Ishikawa (cell line): ENCODE measurements around the gene ZP1.

Experiments
- CEBPB ChIP-seq: IDR thresholded peaks from 2 replicates; pipeline ENCODE4 v1.6.1; 2012
- CREB1 ChIP-seq: IDR thresholded peaks from 2 replicates; pipeline ENCODE4 v1.6.1; 2012; ENCODE audit warnings: low read depth
- EGR1 ChIP-seq: IDR thresholded peaks from 2 replicates; pipeline ENCODE4 v1.6.1; 2012
- EP300 ChIP-seq: IDR thresholded peaks from 2 replicates; pipeline ENCODE4 v1.6.1; 2012; ENCODE audit warnings: borderline replicate concordance
- FOXM1 ChIP-seq: IDR thresholded peaks from 2 replicates; pipeline ENCODE4 v1.6.1; 2012; ENCODE audit warnings: low read depth, borderline replicate concordance
- MAX ChIP-seq: IDR thresholded peaks from 2 replicates; pipeline ENCODE4 v1.6.1; 2012
- NFIC ChIP-seq: IDR thresholded peaks from 2 replicates; pipeline ENCODE4 v1.6.1; 2012
- RAD21 ChIP-seq: IDR thresholded peaks from 2 replicates; pipeline ENCODE4 v1.6.1; 2012; ENCODE audit warnings: low read depth
- TAF1 ChIP-seq: IDR thresholded peaks from 2 replicates; pipeline ENCODE4 v1.6.1; 2012; ENCODE audit warnings: low read depth, mild to moderate bottlenecking
- TCF12 ChIP-seq: IDR thresholded peaks from 2 replicates; pipeline ENCODE4 v1.6.1; 2012; ENCODE audit warnings: low read depth
- TEAD4 ChIP-seq: IDR thresholded peaks from 2 replicates; pipeline ENCODE4 v1.6.1; 2012
- USF1 ChIP-seq: IDR thresholded peaks from 2 replicates; pipeline ENCODE4 v1.6.1; 2012
- YY1 ChIP-seq: IDR thresholded peaks from 2 replicates; pipeline ENCODE4 v1.6.1; 2012; ENCODE audit warnings: low read depth
- ZBTB7A ChIP-seq: IDR thresholded peaks from 2 replicates; pipeline ENCODE4 v1.6.1; 2012; ENCODE audit warnings: low read depth
- TF ChIP-seq, protein P1 (sequence below): IDR thresholded peaks from 2 replicates; pipeline ENCODE4 v1.6.1; 2012; ENCODE audit warnings: low read depth, mild to moderate bottlenecking

The ZP1 gene

DNA sequence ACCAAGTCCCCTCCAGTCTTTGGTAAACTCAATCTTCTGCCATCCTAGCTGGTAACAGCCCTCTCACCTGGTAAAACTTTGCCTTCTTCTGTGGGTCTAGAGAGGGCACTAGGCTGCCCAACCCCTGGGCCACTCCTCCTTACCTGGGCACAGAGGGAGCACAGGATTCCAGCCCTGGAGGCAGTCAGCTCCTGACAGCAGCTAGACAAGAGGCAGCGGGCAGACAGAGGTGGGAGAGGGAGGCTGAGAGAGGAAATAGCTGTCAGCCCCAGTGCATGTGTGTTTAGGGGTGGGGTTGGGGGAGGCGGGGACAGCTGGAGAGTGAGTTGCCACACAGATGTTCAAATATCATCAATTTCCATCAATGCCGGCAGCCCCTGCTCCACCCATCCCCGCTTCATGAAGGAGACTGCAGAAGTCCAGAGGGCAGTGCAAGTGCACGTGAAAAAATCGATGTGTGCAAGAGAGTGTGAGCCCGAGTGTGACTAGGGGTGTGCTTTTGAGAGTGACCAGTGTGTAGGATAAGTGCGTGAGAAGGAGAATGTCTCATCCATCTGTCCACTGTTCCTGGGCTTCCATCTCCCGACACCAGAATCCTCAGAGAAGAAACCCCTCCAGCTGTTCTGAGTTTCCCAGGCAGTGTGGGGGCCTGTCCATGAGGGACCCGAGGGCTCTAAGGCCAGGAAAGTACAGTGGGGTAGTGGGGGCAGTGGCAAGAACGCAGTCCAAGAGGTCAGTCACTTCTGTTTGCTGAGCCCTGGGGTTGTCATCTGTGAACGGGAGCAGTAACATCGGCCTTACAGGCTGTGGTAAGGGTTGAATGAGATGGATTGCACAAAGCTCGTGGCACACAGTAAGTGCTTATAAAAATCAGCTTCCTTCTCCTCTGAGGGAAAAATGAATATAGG, 11.4 kb upstream of the ZP1 start, which contains the start of gene PTGDR2:
PTGDR2 (minus strand) TSS at position 225 of the 908 bp plus-strand sequence. CDS start 2,228 bp downstream, outside the sequence.
- TF ChIP-seq TCF12 (no peak), YY1 (no peak), NFIC (no peak)
- TF ChIP-seq, protein P1, sequence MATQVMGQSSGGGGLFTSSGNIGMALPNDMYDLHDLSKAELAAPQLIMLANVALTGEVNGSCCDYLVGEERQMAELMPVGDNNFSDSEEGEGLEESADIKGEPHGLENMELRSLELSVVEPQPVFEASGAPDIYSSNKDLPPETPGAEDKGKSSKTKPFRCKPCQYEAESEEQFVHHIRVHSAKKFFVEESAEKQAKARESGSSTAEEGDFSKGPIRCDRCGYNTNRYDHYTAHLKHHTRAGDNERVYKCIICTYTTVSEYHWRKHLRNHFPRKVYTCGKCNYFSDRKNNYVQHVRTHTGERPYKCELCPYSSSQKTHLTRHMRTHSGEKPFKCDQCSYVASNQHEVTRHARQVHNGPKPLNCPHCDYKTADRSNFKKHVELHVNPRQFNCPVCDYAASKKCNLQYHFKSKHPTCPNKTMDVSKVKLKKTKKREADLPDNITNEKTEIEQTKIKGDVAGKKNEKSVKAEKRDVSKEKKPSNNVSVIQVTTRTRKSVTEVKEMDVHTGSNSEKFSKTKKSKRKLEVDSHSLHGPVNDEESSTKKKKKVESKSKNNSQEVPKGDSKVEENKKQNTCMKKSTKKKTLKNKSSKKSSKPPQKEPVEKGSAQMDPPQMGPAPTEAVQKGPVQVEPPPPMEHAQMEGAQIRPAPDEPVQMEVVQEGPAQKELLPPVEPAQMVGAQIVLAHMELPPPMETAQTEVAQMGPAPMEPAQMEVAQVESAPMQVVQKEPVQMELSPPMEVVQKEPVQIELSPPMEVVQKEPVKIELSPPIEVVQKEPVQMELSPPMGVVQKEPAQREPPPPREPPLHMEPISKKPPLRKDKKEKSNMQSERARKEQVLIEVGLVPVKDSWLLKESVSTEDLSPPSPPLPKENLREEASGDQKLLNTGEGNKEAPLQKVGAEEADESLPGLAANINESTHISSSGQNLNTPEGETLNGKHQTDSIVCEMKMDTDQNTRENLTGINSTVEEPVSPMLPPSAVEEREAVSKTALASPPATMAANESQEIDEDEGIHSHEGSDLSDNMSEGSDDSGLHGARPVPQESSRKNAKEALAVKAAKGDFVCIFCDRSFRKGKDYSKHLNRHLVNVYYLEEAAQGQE, result no peak

DNA sequence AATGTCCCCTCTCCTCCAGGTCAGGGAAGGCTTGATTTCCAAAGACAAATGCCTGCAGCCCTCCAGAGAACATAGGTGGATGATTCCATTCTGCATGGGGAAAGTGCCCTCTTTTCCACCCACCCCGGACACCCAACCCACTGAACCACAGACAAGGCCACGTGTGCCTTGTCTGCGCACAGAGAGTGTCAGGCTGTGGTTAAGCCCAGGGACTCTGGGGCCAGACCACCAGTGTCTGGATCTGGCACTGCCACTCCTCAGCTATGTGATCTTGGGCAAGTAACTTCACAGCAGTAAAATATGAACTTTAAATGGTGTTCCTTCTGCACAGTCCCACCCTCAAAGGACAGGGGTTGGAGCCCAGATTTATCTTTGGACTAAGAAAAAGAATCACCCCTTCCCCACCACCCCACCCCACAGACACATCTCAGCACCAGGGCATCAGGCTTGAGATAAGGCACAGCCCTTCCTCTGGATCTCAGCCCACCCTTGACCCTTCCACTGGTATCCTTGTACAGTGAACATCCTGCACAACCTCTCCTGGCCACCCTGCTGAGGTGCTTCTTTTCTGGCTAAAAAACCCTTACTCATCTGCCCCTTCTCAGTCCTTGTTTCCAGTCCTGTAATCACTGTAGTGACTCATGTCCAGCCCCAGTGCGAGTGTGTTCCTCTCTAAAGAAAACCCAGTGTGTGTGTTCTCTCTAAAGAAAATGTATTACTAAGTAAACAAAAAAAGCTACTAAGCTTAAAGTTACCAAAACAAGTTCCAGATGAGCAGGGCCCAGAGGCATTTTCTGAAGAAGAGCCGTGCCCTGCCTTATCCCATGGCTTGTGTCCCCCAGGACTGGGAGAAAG, 9.7 kb upstream of the ZP1 start:
- TF ChIP-seq RAD21 (no peak), CEBPB (no peak), TAF1 (no peak), MAX (no peak), FOXM1 (no peak), CREB1 (no peak)

DNA sequence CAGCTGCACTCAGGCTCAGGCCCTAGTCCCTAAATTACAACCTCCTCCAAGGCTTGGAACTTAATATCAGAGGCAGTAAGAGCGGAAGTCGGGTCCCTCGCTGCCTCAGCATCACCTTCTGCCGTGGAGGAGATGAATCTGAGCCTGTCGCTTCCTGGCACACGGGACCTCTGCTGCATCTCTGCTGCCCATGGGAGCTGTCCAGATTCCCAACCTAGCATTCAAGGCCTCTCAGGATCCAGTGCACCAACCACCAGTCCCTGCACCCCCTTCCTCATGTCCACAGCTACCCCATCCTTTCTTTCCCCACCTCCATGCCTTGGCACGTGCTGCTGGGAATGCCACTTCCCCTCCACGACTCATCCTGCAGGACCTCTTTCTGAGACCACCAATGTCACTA, 9.1 kb upstream of the ZP1 start:
- TF ChIP-seq CREB1 (no peak), NFIC (no peak), TAF1 (no peak), MAX (no peak), TCF12 (no peak), CEBPB (no peak), FOXM1 (no peak), ZBTB7A (no peak), USF1 (no peak), YY1 (no peak), EP300 (no peak), TEAD4 (no peak), EGR1 (no peak), RAD21 (no peak)
- TF ChIP-seq, protein P1, result no peak

GRCh38 chr11:60858731-60859464, 8.4 kb upstream of the ZP1 start:
- no peak for TF ChIP-seq EP300
- TF ChIP-seq CREB1, result no peak

DNA sequence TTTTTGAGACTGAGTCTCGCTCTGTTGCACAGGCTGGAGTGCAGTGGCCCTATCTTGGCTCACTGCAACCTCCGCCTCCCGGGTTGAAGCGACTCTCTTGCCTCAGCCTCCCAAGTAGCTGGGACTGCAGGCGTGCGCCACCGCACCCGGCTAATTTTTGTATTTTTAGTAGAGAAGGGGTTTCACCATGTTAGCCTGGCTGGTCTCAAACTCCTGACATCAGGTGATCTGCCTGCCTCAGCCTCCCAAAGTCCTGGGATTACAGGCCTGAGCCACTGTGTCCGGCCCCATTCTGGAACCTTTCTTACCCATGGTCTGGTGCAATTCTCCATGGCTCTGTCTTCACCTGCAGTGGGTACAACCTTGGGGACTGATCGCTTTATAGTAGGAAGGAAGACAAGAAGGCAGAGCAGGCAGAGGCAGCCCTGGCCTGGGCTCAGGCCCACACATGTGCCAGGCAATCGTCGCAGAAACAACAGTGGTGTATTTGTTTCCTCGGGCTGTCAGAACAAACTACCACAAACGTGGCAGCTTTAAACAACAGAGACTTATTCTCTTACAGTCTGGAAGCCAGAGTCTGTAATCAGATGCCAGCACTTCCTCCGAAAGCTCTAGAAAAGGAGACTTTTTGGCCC, 7.6 kb upstream of the ZP1 start:
- no peak for TF ChIP-seq ZBTB7A
- TF ChIP-seq CREB1, result no peak
- TF ChIP-seq MAX, result no peak
- no peak for TF ChIP-seq TEAD4
- no peak for TF ChIP-seq USF1
- no peak for TF ChIP-seq EGR1
